ENCODE results near the gene ABHD12.

- TF ChIP-seq CTCF (IDR thresholded peaks at IDR 0.05) (no peak), POLR2A (IDR thresholded peaks at IDR 0.05) (no peak), POLR2AphosphoS5 (IDR thresholded peaks at IDR 0.05) (no peak)
Measured at GRCh38 chr20:25353353-25353746, 37.3 kb downstream of the ABHD12 start.
